HG03108 (cell line): ENCODE results near the gene HOMEZ.
"Not testable (repeated sequence)": the region's sequence is repeated elsewhere in the genome, so short reads cannot be mapped to it uniquely, and the experiment has no call there.

Experiments used
- ATAC-seq: cut with Tn5 transposase; IDR thresholded peaks from one replicate; pipeline ENCODE4 v1.9.1; 2021; ENCODE audit warnings: moderate library complexity; ENCODE audit not compliant: unreplicated experiment

HOMEZ gene

GRCh38 chr14:23285530-23286019, 357 bp downstream of the HOMEZ start:
- ATAC-seq, result peak; percentile 15

DNA sequence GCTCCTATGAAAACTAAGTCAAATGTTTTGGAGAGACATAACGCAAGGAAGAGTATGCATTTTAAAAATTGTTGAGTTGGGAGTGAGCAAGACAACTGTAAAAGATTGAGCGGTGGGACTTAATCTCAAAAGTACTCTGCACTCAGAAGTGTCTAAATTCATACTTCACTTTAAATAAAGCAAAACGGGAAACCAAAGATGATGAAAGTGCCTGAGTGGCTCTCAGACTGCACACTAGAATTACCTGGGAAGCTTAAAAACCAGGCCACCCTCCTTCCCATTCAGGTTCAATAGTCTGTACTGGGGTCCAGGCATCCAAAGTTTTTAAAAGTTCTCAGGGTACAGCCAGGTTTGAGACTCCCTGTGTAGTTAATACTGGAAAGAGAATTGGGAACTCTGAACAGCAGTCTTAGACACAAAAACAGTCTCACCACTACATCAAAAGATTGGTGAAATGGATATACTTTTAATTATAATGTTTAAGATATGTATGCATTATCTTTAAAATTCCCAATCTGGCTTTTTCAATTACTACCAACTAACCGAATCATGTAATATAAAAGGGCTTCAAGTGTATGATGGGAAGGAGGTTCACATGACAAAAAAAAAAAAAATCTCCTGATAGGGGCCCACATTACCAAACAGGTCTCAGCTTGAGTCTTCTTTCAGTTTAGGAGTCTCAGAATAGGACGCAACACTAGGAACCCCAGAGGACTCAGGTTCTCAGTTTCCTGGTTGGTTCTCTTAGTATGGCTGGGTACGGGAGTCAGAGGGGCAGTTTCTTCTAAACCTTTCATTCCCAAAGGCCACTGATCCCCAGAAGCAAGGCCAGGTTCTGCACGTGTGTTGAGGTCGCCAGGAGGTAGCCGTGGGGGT, 1.0 kb downstream of the HOMEZ start:
- ATAC-seq, result no peak

GRCh38 chr14:23281247-23281646, 4.7 kb downstream of the HOMEZ start:
- no peak for ATAC-seq

- not testable (repeated sequence) for ATAC-seq
These were observed 8.0 kb downstream of the HOMEZ start for GRCh38 chr14:23277928-23278327.

DNA sequence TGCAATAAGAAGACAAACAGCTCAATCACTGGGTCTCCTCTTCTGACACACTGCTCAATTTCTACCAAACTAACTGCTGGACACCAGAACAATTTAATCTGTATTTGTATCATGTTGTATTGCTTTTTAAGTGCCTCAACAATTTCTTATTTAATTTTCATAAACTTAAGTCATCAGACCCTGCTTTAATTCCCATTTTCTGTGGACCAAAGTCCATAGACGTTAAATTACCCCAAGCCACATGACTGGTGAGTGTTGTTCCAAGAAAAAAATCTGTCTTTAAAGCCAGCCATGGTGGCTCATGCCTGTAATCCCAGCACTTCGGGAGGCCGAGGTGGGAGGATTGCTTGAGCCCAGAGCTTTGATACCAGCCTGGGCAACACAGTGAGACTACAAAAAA, 8.7 kb downstream of the HOMEZ start:
- ATAC-seq, result no peak

DNA sequence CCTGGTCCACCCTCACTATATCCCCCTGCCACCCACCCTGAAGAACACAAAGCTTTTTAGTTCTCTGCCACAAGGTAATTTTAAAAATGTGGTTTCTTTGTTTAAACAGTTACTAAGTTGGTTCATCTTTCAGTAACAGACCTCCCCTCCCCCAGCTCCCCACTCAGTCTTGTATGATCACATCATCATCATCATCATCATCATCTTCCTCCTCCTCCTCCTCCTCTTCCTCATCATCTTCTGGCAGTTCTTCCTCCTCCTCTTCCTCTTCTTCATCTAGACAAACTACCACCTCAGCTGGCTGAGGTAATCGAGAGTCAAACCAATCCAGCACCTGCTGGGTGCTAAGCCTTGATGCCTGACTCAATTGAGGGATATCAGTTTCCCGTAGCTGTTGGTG, 10.5 kb downstream of the HOMEZ start:
- no peak for ATAC-seq

- no peak for ATAC-seq
These were observed 16.7 kb downstream of the HOMEZ start for GRCh38 chr14:23269193-23269592.

DNA sequence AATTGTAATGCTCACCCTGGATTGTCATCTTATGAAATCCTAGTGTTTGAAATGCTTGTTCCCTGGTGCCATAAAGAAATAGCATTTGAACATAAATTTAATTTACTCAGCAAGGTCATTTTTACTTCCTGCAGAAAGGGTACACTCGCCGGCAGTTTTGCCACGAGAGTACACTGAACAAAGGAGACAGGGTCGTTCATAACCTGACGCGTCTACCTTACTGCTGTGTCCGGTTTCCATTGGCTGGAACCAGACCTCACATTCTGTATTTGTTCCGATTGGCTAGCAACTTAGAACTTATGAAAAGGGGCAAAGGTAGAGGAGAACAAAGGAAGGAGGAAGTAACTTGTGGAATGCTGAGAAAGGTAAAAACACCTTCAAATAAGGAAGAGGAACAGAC, 25.1 kb downstream of the HOMEZ start:
- not testable (repeated sequence) for ATAC-seq

DNA sequence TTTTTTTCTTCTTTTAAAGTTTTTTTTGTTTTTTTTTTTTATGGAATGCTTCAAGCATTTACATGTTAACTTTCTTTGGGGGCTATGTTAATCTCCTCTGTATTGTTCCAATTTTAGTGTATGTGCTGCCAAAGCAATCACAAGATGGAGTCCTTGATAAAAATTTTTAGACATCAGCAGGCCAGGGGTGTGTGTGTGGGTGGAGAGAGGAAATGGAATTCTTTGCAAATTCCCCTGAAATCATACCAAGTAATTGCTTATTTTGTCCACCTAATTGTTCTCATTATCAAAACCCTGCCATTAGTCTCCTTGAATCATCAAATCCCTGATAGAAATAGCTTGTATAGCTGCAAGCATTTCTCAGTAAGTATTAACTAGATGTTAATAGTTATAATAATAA, 26.5 kb downstream of the HOMEZ start:
- no peak for ATAC-seq

GRCh38 chr14:23258256-23258655, 27.7 kb downstream of the HOMEZ start:
- no peak for ATAC-seq

DNA sequence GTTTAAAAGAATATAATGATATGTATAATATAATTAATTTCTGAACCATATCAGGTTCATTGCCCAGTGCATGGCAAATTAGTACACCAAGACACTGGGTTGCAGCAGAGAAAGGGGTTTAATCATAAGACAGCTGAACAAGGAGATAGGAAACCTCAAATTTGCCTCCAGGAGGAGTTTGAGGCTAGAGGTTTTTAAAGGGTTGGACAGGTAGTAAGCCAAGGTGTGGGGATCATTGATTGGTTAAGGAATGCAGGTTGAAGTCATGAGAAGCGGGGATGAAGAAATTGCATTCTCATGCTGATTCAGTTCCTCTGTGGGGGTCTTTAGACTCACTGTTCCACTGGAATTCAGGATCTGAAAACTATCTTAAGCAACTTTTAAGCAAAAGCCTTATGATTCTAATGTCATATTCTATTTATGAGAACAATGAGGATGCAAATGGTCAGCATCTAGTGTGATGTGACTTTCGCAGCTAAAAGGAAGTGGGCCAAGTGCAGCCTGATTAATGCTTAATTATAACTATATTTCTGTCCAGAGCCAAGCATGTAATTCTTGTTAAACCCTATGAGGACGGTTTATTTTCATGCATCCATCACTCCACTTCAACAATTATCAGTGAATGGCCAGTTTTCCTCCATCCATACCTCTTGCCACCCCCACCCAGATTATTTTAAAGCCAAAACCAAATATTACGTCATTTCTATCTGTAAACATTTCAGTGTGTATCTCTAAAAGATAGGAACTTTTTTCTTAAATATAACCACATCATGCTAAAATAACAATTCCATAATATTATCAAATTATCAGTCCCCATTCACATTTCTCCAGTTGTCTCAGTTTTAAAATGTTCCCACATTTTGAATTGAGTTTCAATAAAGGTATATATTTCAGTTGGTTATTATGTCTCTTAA, 33.3 kb downstream of the HOMEZ start:
- ATAC-seq, result no peak

GRCh38 chr14:23252006-23252405, 33.9 kb downstream of the HOMEZ start:
- no peak for ATAC-seq

DNA sequence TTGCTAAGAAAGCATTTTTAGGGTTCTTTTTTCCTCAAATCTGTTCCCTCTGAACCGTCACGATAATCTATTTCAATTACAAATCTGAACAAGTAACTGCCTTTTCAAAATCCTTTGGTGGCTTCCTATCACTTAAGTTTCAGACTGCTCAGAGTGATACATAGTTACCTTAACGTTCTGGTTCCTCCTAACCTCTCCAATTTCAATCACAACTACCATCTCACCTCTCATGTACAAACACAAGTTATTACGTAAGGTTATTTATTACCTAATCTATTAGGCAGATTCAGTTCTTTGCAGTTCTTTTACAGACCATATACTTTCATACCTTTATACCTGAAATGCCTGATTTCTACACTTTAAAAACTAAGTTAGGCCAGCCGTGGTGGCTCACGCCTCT, 36.1 kb downstream of the HOMEZ start:
- ATAC-seq, result no peak

GRCh38 chr14:23248601-23249000, 37.3 kb downstream of the HOMEZ start:
- no peak for ATAC-seq

- no peak for ATAC-seq
These were observed 40.6 kb downstream of the HOMEZ start for GRCh38 chr14:23245282-23245681.

- no peak for ATAC-seq
These were observed 42.9 kb downstream of the HOMEZ start for GRCh38 chr14:23243066-23243465.

GRCh38 chr14:23242076-23242475, 43.9 kb downstream of the HOMEZ start:
- ATAC-seq, result no peak

DNA sequence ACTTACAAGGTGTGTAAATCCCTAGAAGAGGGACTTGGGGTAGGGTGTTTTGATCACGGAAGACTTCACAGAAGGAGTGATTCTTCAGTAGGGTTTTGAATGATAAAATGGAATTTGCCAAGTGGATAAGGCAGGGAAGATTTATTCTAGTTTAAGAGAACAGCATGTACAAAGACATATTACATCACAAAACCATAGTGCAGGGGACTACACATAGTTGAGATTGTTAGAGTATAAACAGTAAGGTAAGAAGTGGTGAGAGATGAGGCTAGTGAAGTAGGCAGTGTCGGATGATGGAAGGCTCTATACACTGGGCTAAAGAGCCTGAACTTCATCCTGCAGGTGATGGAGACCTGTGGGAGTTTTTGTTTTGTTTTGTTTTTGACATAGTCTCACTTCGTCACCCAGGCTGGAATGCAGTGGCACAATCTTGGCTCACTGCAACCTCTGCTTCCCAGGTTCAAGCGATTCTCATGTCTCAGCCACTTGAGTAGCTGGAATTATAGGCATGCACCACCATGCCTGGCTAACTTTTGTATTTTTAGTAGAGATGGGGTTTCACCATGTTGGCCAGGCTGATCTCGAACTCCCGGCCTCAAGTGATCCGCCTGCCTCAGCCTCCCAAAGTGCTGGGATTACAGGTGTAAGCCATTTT, 44.7 kb downstream of the HOMEZ start:
- not testable (repeated sequence) for ATAC-seq

DNA sequence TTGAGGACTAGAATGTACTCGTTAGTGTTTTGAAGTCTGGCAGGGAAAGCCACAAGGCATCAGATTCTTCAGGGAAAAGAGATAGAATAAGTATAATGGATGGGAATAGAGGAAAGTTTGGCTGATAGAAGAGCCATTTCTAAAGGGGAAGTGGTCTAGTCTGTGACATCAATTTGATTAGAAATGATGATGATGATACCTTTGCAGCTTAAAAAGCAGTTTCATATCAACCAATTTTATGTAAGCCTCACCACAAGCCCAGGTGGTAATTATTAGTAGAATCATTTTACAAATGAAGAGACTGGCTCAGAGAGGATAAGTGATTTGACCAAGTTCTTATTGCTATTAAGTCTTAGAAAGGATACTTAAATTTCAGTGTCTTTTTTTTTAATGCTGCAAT, 45.3 kb downstream of the HOMEZ start:
- no peak for ATAC-seq

DNA sequence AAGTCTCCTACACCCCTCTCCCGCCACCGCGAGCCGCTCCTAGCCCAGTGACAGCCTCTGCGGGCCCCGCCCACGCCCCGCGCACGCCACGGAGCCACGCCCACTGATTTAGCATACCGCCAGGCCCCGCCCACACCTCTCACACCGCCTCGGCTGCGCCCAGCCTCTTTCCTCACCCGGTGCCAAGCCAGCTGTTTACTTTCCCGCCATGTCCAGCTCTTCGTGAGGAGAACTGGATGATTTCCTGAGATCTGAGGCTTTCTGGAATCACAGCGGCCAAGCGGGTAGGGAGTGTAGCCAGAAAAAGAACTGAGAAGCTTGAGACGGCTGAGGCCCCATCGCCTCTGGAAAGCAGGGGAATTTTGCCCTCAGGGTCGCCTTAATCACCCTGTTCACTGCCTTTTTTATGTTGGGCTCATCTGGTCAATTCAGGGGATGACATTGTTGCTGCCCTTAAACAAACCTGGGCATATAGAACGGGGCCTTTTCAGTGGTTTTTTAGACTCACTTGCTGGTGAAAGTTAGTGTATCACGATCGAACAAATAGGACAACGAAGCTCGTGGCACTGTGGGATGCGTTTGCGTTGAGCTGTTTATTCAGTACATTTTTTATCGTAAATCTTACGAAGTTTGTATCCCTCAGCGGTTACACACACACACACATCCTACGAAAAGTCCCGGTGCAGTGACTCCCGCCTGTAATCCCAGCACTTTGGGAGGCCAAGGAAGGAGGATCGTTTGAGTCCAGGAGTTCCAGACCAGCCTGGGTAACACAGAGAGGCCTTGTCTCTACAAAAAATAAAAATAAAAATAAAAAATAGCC, 47.9 kb downstream of the HOMEZ start, which contains the start of gene RNF212B:
Gene RNF212B (plus strand): TSS at position 165 of the 823 bp plus-strand sequence. CDS start 2,410 bp downstream, outside the sequence.
- no peak for ATAC-seq
